Activated B cell treated with CpG ODN at 0.5 μM for 24 hours (primary cell): ENCODE measurements around the gene PCDHA11. TPM values are rescaled to one million over a fixed set of nuclear protein-coding genes. Genes with fewer than 3 reads are reported as not detected.

Source experiments
- total RNA-seq: library from RNA; stranded (reverse); gene quantifications from 2 replicates; pipeline ENCODE4 v1.2.3, GENCODE V29; 2022

Gene PCDHA11
- total RNA-seq, 1 donor from 2014 or later = not detected

Other genes with a start within 250 kb of the PCDHA11 start
- gene CD14, start 235.8 kb upstream of the PCDHA11 start, total RNA-seq = 0.54 and 1.2 TPM in 2 replicates
- 20.1 and 23.3 TPM in 2 replicates for gene TMCO6, start 229.5 kb upstream of the PCDHA11 start, total RNA-seq
- 52.2 and 63.6 TPM in 2 replicates for gene NDUFA2, start 221.3 kb upstream of the PCDHA11 start, total RNA-seq
- gene IK, start 221.1 kb upstream of the PCDHA11 start, total RNA-seq = 104 and 114 TPM in 2 replicates
- gene WDR55, start 204.1 kb upstream of the PCDHA11 start, total RNA-seq = 33.8 and 36.9 TPM in 2 replicates
- gene DND1, start 195.4 kb upstream of the PCDHA11 start, total RNA-seq = 2.6 and 3.4 TPM in 2 replicates
- gene HARS1, start 177.6 kb upstream of the PCDHA11 start, total RNA-seq = 78.2 and 84.0 TPM in 2 replicates
- gene HARS2, start 177.5 kb upstream of the PCDHA11 start, total RNA-seq = 45.7 and 48.5 TPM in 2 replicates
- 67.8 and 70.2 TPM in 2 replicates for gene ZMAT2, start 168.5 kb upstream of the PCDHA11 start, total RNA-seq
- gene PCDHA1, start 82.8 kb upstream of the PCDHA11 start, total RNA-seq = not detected in 2 replicates
- gene PCDHA2, start 74.1 kb upstream of the PCDHA11 start, total RNA-seq = not detected in 2 replicates
- gene PCDHA3, start 67.9 kb upstream of the PCDHA11 start, total RNA-seq = not detected in 2 replicates
- gene PCDHA4, start 61.9 kb upstream of the PCDHA11 start, total RNA-seq = not detected in 2 replicates
- gene PCDHA5, start 47.3 kb upstream of the PCDHA11 start, total RNA-seq = not detected in 2 replicates
- not detected in 2 replicates for gene PCDHA6, start 41.0 kb upstream of the PCDHA11 start, total RNA-seq
- not detected in 2 replicates for gene PCDHA7, start 34.7 kb upstream of the PCDHA11 start, total RNA-seq
- not detected in 2 replicates for gene PCDHA8, start 27.8 kb upstream of the PCDHA11 start, total RNA-seq
- not detected in 2 replicates for gene PCDHA9, start 20.6 kb upstream of the PCDHA11 start, total RNA-seq
- 0.07 TPM in 1 of 2 replicates, not detected in the other for gene PCDHA10, start 13.1 kb upstream of the PCDHA11 start, total RNA-seq
- gene PCDHA12, start 6.4 kb downstream of the PCDHA11 start, total RNA-seq = not detected in 2 replicates
- not detected in 2 replicates for gene PCDHA13, start 13.2 kb downstream of the PCDHA11 start, total RNA-seq
- gene PCDHAC1, start 57.3 kb downstream of the PCDHA11 start, total RNA-seq = not detected in 2 replicates
- gene PCDHAC2, start 97.5 kb downstream of the PCDHA11 start, total RNA-seq = not detected in 2 replicates
- gene PCDHB1, start 182.4 kb downstream of the PCDHA11 start, total RNA-seq = not detected in 2 replicates
- not detected in 2 replicates for gene PCDHB2, start 225.7 kb downstream of the PCDHA11 start, total RNA-seq
- 0.07 TPM in 1 of 2 replicates, not detected in the other for gene PCDHB3, start 231.5 kb downstream of the PCDHA11 start, total RNA-seq